Esophagus squamous epithelium (tissue), 5 donors: ENCODE results near the gene MYO3B. TPM values are rescaled to one million over a fixed set of nuclear protein-coding genes. Genes with fewer than 3 reads are reported as not detected.

Experiments
- DNase-seq: peaks from one replicate; lab custom pipeline; 2025; lab: John Stamatoyannopoulos, UW
- H3K27ac ChIP-seq, 4 donors: fragments of 200-600 bp; sonication (generic); one replicate each; pipeline ENCODE4 v1.5.1; 2016 to 2019; ENCODE audit warnings: mild to moderate bottlenecking in 1 of 4
- H3K27me3 ChIP-seq, 4 donors: fragments of 200-600 bp; sonication (generic); 1 replicate in 3 of 4; 2 replicates in 1 of 4; pipeline versions ENCODE4 v1.5.1 to v1.6.0; 2017 to 2021; ENCODE audit warnings: antibody characterized with exemption in 1 of 4
- H3K36me3 ChIP-seq, 3 donors: fragments of 200-600 bp; sonication (generic); one replicate each; pipeline ENCODE4 v1.5.1; 2016 to 2019
- H3K4me1 ChIP-seq, 3 donors: fragments of 200-600 bp; sonication (generic); one replicate each; pipeline ENCODE4 v1.5.1; 2017 to 2019
- H3K4me3 ChIP-seq, 4 donors: fragments of 200-600 bp; sonication (generic); 1 replicate in 3 of 4; 2 replicates in 1 of 4; pipeline ENCODE4 v1.5.1; 2016 to 2019; ENCODE audit warnings: mild to moderate bottlenecking in 2 of 4, moderate library complexity in 1 of 4
- H3K9me3 ChIP-seq, 3 donors: fragments of 200-600 bp; sonication (generic); one replicate each; pipeline ENCODE4 v1.5.1; 2016 to 2019
- POLR2A ChIP-seq, 4 donors: fragments of 450-650 bp; IDR thresholded peaks; one replicate each; pipeline ENCODE4 v1.6.1; 2017; ENCODE audit warnings: antibody characterized with exemption in 4 of 4, mild to moderate bottlenecking in 4 of 4, moderate library complexity in 3 of 4
- WGBS, 2 donors: methylation state at CpG; one replicate each; pipeline ENCODE4 v1.1.5; 2018; 5-methylcytosine and 5-hydroxymethylcytosine counted together
- intact Hi-C: fragments of 100-400 bp; cut with DNase I; formaldehyde crosslinking; loops from one replicate; pipeline ENCODE4 v1.15.0; 2022
- total RNA-seq, 4 donors: library from RNA; depleted of rRNA; stranded (reverse); fragments of >200 nt; gene quantifications; one replicate each; pipeline ENCODE4 v1.1.0, GENCODE V29; 2016
- TF ChIP-seq, protein P1 (sequence below), 6 experiments: fragments of 450-650 bp in 4 of 6; fragments of 200-600 bp in 2 of 6; sonication (generic) in 2 of 6; IDR thresholded peaks; one replicate each; pipeline ENCODE4 v1.5.1; 2016 to 2019; ENCODE audit warnings: antibody characterized with exemption in 6 of 6, mild to moderate bottlenecking in 4 of 6, moderate library complexity in 4 of 6
- donor health status: DM: yes; HTN: yes; CAD: no.

MYO3B gene
- total RNA-seq, 4 donors from 2014 or later = 0.15 to 0.38 (median 0.18) TPM

DNA sequence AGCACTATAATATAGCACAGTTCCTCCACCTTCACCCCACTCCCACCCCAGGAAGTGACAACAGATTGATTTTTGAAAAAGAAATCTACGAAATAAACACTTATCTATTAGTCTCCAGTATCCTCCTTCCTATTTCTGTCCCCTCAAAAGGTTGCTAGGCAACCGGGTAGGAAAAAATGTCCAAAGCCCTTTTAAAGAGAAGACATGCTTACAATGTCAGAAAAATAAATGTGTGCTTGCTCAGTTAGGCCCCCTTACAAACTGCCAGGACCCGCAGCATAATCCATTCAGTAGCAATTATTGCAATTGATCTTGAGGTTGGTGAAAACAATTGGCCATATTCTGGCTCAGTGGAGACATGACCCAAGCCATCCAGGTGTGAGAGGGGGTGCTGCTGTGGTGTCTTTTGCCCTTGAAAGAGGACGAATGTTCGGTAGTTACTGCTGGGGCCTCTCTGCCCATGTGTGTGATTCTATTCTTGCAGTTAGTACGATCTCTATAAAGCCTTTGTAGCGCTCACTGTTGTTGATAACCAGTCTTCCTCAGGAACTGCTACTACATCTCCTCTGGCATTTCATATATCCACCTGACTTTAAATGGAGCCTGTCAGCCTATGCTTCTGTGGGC, 144.3 kb downstream of the MYO3B start:
- H3K27me3 ChIP-seq = no peaks in the 10 kb centered on the region
- no peak overlapping the region for H3K27ac ChIP-seq
- WGBS, 2 donors = 72 to 87% methylated on average over 7 of the region's 7 CpGs
- H3K4me3 ChIP-seq = no peak overlapping the region
- no peaks in the 10 kb centered on the region for H3K4me1 ChIP-seq
- intact Hi-C loops = no loop called here
- no peaks in the 10 kb centered on the region for H3K36me3 ChIP-seq
- TF ChIP-seq, protein P1, sequence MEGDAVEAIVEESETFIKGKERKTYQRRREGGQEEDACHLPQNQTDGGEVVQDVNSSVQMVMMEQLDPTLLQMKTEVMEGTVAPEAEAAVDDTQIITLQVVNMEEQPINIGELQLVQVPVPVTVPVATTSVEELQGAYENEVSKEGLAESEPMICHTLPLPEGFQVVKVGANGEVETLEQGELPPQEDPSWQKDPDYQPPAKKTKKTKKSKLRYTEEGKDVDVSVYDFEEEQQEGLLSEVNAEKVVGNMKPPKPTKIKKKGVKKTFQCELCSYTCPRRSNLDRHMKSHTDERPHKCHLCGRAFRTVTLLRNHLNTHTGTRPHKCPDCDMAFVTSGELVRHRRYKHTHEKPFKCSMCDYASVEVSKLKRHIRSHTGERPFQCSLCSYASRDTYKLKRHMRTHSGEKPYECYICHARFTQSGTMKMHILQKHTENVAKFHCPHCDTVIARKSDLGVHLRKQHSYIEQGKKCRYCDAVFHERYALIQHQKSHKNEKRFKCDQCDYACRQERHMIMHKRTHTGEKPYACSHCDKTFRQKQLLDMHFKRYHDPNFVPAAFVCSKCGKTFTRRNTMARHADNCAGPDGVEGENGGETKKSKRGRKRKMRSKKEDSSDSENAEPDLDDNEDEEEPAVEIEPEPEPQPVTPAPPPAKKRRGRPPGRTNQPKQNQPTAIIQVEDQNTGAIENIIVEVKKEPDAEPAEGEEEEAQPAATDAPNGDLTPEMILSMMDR (IDR thresholded peaks at IDR 0.05) = no peak
- no peak for TF ChIP-seq POLR2A (IDR thresholded peaks at IDR 0.05)
- DNase-seq = no peak
- H3K9me3 ChIP-seq = peaks cover 0 to 6% (median 5%) of the 10 kb centered on the region in 3 donors

DNA sequence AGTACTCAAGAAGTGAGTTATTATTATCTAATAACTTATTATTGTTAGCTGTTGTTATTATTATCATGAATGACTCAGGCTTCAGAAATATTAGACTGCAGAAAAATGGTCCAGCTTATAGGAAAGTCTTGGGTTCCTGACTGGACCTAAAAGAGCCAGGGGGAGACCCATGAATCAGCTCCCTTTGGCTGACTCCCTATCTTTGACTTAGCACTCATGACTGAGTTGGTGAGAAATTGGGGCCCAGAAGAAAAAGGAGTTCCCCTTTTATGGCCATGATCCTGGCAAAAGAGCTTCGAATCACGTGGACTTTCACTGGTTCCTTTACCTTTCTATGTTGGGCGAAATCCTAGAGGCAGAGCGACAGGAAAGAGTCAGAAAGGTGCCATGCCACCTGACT, 145.8 kb downstream of the MYO3B start:
- peaks cover 0 to 6% (median 5%) of the 10 kb centered on the region in 3 donors for H3K9me3 ChIP-seq
- 49 to 57% methylated on average over 4 of the region's 4 CpGs for WGBS, 2 donors
- H3K4me1 ChIP-seq = no peaks in the 10 kb centered on the region
- H3K36me3 ChIP-seq = no peaks in the 10 kb centered on the region
- no peak overlapping the region for H3K4me3 ChIP-seq
- TF ChIP-seq, protein P1 (IDR thresholded peaks at IDR 0.05) = no peak
- no peak for TF ChIP-seq POLR2A (IDR thresholded peaks at IDR 0.05)
- no peaks in the 10 kb centered on the region for H3K27me3 ChIP-seq
- intact Hi-C loops = no loop called here
- no peak for DNase-seq
- no peak overlapping the region for H3K27ac ChIP-seq

DNA sequence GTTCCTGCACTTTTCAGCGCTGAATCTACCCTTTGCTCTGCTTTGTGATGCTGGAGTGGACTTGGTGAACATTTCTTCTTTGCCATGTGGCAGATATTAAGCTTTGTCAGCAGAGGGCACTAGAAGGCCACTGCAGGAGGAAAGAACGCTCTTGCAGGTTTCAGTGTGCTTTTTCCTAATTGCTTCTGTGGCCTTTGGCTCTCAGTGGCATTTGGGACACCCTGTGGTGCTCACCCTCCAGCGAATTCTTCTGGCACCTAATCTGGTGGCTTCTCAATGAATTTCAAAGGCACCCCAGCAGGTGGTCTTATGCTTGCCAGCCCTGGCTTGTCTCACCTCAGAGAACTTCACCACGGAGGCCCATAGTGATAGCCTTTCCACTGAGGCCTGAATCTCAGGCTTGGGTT, 146.7 kb downstream of the MYO3B start:
- no peaks in the 10 kb centered on the region for H3K27me3 ChIP-seq
- WGBS, 2 donors = 3 to 28% methylated on average over 3 to 4 of the region's 4 CpGs

DNA sequence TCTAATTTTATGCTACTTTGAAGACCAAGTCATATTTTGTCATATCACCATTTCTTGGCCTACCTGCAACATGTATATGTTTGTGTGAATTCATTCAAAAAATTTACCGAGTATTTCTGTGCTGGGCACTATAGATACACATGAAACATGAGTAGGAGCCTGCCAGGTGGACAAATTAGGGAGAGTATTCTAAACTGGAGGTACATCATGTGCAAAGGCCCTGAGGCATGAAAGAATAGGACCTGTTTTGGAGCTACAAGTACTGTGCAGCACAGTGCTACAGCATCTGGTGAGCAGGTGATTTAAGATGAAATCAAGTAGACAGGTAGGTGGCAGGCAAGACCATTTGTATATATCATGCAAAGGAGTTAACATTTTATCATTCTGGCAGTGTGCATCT, 152.9 kb downstream of the MYO3B start:
- H3K27me3 ChIP-seq = no peaks in the 10 kb centered on the region
- no peaks in the 10 kb centered on the region for H3K36me3 ChIP-seq
- DNase-seq = no peak
- intact Hi-C loops = no loop called here
- H3K4me3 ChIP-seq = no peak overlapping the region
- no peaks in the 10 kb centered on the region for H3K9me3 ChIP-seq
- no peak overlapping the region for H3K27ac ChIP-seq
- TF ChIP-seq, protein P1 (IDR thresholded peaks at IDR 0.05) = no peak
- no peak for TF ChIP-seq POLR2A (IDR thresholded peaks at IDR 0.05)
- 89 to 100% methylated on average over 1 of the region's 1 CpG for WGBS, 2 donors
- no peaks in the 10 kb centered on the region for H3K4me1 ChIP-seq

More for the DNA sequence above, 146.7 kb downstream of the MYO3B start:
- Histone ChIP-seq H3K9me3 (peaks cover 0 to 6% (median 5%) of the 10 kb centered on the region in 3 donors), H3K36me3 (no peaks in the 10 kb centered on the region), H3K4me3 (no peak overlapping the region), H3K27ac (no peak overlapping the region), H3K4me1 (no peaks in the 10 kb centered on the region)
- no peak for DNase-seq
- intact Hi-C loops = no loop called here
- TF ChIP-seq, protein P1 (IDR thresholded peaks at IDR 0.05) = peak in 5 of 6 experiments; percentile 27 to 58 (median 44)
- TF ChIP-seq POLR2A (IDR thresholded peaks at IDR 0.05) = no peak

DNA sequence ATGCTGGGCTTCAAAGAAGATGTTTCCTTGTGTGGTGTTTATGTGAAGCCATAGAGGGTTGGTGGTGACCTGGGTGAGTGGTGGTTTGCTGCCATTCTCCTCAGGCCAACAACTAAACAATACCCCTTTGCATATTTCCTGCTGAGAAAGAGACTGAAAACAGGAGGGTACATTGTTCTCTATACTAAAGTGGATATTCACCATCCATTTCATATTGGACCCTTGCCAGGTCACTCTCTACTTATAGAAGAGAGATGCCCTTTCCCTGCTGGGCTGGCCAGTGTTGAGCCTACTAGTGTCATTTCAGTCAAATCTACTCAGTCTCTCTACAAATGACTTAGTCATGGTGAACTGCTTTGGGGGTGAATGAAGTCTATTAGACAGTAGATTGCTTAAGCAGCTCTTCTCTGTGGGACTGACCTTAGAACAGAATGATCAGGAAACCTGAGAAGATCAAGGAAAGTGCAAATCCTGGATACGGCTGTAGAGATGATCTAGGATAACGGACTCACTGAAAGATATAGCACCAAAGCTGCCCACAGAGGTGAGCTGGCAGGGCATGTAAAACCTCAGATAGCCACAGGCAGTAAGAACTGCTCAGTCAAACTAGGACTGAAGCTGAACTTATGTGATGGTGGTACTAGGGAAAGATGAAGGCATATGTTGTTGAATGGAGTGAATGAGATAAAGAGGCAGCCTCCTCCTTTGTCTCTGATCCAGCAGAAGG, 154.9 kb downstream of the MYO3B start:
- intact Hi-C loops = no loop called here
- 55 to 79% methylated on average over 2 of the region's 2 CpGs for WGBS, 2 donors
- TF ChIP-seq POLR2A (IDR thresholded peaks at IDR 0.05) = no peak
- TF ChIP-seq, protein P1 (IDR thresholded peaks at IDR 0.05) = no peak

More for the DNA sequence above, 154.9 kb downstream of the MYO3B start:
- Histone ChIP-seq H3K4me1 (no peaks in the 10 kb centered on the region), H3K4me3 (no peak overlapping the region), H3K27me3 (no peaks in the 10 kb centered on the region), H3K36me3 (no peaks in the 10 kb centered on the region), H3K27ac (no peak overlapping the region), H3K9me3 (no peaks in the 10 kb centered on the region)
- DNase-seq = no peak
